ENCODE results near the gene DAB2. TPM values are rescaled to one million over a fixed set of nuclear protein-coding genes. Genes with fewer than 3 reads are reported as not detected.

Gene DAB2
- total and polyA plus RNA-seq, 4 donors: 29.6 to 112 (median 69.8) TPM

DNA sequence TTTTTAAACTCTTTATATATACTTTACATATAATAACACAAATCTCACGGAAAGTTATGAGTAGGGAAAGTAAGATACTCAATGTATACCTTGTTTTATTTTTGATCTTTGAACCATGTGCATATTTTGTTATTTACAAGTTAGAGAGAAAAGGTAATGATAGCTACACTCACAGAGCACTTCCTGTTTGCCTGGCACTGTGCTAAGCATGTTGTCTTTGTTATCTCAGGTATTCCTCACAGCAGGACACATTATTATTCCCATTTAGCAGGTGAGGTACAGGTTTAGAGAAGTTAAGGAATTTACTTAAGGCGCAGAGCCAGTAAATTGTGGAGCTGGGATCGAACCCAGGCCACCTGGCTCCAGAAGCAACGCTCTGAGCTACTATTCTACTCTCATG is 63.5 kb downstream of the DAB2 start:
- Histone ChIP-seq H3K9me3 (ENCODE audit: control insufficient read depth in 4 of 4, insufficient read depth in 3 of 4, low read length in 3 of 4) (no peaks in the 10 kb centered on the region), H3K4me3 (no peak overlapping the region), H3K9ac (ENCODE audit: insufficient read depth in 1 of 2, low read length in 2 of 2) (no peak overlapping the region), H3K4me1 (ENCODE audit: control insufficient read depth in 5 of 5, insufficient read depth in 5 of 5, low read length in 5 of 5) (no peaks in the 10 kb centered on the region), H3K27ac (ENCODE audit: low read depth in 1 of 2, low read length in 1 of 2) (no peak overlapping the region), H3K27me3 (ENCODE audit: control insufficient read depth in 3 of 3, insufficient read depth in 3 of 3, low read length in 2 of 3) (no peaks in the 10 kb centered on the region), H3K36me3 (ENCODE audit: control insufficient read depth in 4 of 4, insufficient read depth in 4 of 4, low read length in 4 of 4) (no peaks in the 10 kb centered on the region)
- ATAC-seq (ENCODE audit: insufficient read depth, low FRiP score): no peak
- 94 to 96% methylated on average over 4 of the region's 4 CpGs for whole genome bisulfite sequencing, 2 donors
- TF ChIP-seq, protein P1, sequence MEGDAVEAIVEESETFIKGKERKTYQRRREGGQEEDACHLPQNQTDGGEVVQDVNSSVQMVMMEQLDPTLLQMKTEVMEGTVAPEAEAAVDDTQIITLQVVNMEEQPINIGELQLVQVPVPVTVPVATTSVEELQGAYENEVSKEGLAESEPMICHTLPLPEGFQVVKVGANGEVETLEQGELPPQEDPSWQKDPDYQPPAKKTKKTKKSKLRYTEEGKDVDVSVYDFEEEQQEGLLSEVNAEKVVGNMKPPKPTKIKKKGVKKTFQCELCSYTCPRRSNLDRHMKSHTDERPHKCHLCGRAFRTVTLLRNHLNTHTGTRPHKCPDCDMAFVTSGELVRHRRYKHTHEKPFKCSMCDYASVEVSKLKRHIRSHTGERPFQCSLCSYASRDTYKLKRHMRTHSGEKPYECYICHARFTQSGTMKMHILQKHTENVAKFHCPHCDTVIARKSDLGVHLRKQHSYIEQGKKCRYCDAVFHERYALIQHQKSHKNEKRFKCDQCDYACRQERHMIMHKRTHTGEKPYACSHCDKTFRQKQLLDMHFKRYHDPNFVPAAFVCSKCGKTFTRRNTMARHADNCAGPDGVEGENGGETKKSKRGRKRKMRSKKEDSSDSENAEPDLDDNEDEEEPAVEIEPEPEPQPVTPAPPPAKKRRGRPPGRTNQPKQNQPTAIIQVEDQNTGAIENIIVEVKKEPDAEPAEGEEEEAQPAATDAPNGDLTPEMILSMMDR (IDR thresholded peaks at IDR 0.05; ENCODE audit: control extremely low read depth, extremely low read depth): no peak
- no peak for DNase-seq

DNA sequence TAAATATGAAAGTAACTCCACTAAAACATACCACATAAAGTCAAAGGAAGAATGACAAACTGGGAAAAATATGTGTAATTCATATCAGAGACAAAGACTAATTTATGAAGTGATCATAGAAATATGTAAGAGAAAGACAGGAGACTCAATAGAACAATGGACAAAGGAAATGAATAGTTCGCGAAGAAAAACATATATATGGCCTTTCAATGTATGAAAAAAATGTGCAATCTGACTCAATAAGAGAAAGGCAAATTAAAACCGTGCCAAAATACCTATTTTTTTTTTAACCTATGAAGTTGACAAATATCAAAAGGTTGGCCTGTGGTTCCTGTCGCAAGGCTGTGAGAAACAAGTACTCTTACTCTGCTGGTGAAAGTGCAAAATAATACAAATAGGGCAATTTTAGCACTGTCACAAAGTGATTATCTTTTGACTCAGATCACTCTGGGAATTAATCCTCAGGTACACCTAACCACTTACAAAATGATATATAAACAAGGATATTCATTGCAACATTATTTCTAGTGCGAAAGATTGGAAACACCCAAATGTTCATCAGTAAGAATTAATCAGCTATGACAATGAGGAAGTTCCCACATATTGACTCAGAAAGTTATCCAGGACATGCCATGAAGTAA is 64.2 kb downstream of the DAB2 start:
- Histone ChIP-seq H3K27me3 (ENCODE audit: control insufficient read depth in 3 of 3, insufficient read depth in 3 of 3, low read length in 2 of 3) (no peaks in the 10 kb centered on the region), H3K27ac (ENCODE audit: low read depth in 1 of 2, low read length in 1 of 2) (no peak overlapping the region), H3K4me3 (no peak overlapping the region), H3K9me3 (ENCODE audit: control insufficient read depth in 4 of 4, insufficient read depth in 3 of 4, low read length in 3 of 4) (no peaks in the 10 kb centered on the region), H3K9ac (ENCODE audit: insufficient read depth in 1 of 2, low read length in 2 of 2) (no peak overlapping the region), H3K36me3 (ENCODE audit: control insufficient read depth in 4 of 4, insufficient read depth in 4 of 4, low read length in 4 of 4) (no peaks in the 10 kb centered on the region), H3K4me1 (ENCODE audit: control insufficient read depth in 5 of 5, insufficient read depth in 5 of 5, low read length in 5 of 5) (no peaks in the 10 kb centered on the region)
- WGBS, 2 donors: 80 to 85% methylated on average over 5 of the region's 5 CpGs
- TF ChIP-seq, protein P1 (IDR thresholded peaks at IDR 0.05; ENCODE audit: control extremely low read depth, extremely low read depth): no peak
- DNase-seq (no peak), ATAC-seq (ENCODE audit: insufficient read depth, low FRiP score) (no peak)

DNA sequence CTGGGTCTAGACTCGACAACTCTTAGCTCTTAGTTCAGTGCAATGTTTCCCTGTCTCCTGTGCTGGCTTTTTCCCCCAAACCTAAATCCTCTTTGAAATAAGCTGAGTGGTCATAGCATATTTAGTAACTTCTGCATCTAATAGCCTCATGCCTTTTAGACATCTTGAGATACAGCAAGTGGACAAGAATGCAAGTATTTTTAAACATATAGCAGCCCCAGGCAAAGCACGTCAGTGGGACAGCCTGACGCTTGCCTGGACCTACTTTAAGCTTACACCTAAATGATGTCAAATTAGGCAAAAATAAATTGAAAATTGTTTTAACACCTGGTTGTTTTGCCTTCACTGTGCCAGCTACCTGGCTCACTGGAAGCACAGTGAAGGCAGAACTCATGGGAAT is 68.5 kb downstream of the DAB2 start:
- WGBS, 2 donors: 93 to 98% methylated on average over 3 of the region's 3 CpGs
- ATAC-seq (ENCODE audit: insufficient read depth, low FRiP score): no peak
- TF ChIP-seq, protein P1 (IDR thresholded peaks at IDR 0.05; ENCODE audit: control extremely low read depth, extremely low read depth): no peak

DNA sequence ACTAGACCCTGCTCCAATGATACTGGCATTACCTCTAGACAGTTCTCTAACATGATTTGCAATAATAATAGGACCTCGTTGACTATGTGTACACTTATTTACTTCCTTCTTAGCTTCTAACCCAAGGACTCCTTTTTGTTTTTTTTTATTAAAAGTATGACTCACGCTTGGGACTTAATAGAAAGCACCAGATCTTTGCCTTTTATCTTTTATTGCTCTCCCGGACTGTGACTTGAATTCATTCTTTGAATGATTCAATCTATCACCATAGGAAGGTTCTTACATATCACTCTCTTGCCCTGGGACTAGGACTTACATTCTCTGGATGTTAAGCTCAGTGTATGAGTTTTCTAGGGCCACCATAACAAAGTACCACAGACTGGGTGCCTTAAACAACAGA is 69.5 kb downstream of the DAB2 start:
- TF ChIP-seq, protein P1 (IDR thresholded peaks at IDR 0.05; ENCODE audit: control extremely low read depth, extremely low read depth): no peak
- no peak overlapping the region for H3K4me3 ChIP-seq
- 39 to 62% methylated on average over 3 of the region's 3 CpGs for WGBS, 2 donors
- DNase-seq: no peak
- no peaks in the 10 kb centered on the region for H3K36me3 ChIP-seq (ENCODE audit: control insufficient read depth in 4 of 4, insufficient read depth in 4 of 4, low read length in 4 of 4)
- H3K9me3 ChIP-seq (ENCODE audit: control insufficient read depth in 4 of 4, insufficient read depth in 3 of 4, low read length in 3 of 4): peaks cover 0 to 3% (median 0%) of the 10 kb centered on the region in 4 donors
- no peak overlapping the region for H3K27ac ChIP-seq (ENCODE audit: low read depth in 1 of 2, low read length in 1 of 2)
- H3K9ac ChIP-seq (ENCODE audit: insufficient read depth in 1 of 2, low read length in 2 of 2): no peak overlapping the region
- ATAC-seq (ENCODE audit: insufficient read depth, low FRiP score): no peak
- no peaks in the 10 kb centered on the region for H3K4me1 ChIP-seq (ENCODE audit: control insufficient read depth in 5 of 5, insufficient read depth in 5 of 5, low read length in 5 of 5)
- H3K27me3 ChIP-seq (ENCODE audit: control insufficient read depth in 3 of 3, insufficient read depth in 3 of 3, low read length in 2 of 3): no peaks in the 10 kb centered on the region

More for the DNA sequence above, 68.5 kb downstream of the DAB2 start:
- Histone ChIP-seq H3K4me1 (ENCODE audit: control insufficient read depth in 5 of 5, insufficient read depth in 5 of 5, low read length in 5 of 5) (no peaks in the 10 kb centered on the region), H3K27me3 (ENCODE audit: control insufficient read depth in 3 of 3, insufficient read depth in 3 of 3, low read length in 2 of 3) (no peaks in the 10 kb centered on the region), H3K9ac (ENCODE audit: insufficient read depth in 1 of 2, low read length in 2 of 2) (no peak overlapping the region), H3K36me3 (ENCODE audit: control insufficient read depth in 4 of 4, insufficient read depth in 4 of 4, low read length in 4 of 4) (no peaks in the 10 kb centered on the region), H3K27ac (ENCODE audit: low read depth in 1 of 2, low read length in 1 of 2) (no peak overlapping the region), H3K4me3 (no peak overlapping the region), H3K9me3 (ENCODE audit: control insufficient read depth in 4 of 4, insufficient read depth in 3 of 4, low read length in 3 of 4) (no peaks in the 10 kb centered on the region)
- DNase-seq: no peak

Data from lung (tissue), 12 donors.